Keratinocyte (primary cell): ENCODE data around the gene CTIF. TPM values are rescaled to one million over a fixed set of nuclear protein-coding genes. Genes with fewer than 3 reads are reported as not detected.

ENCODE experiments used
- DNase-seq: peaks from one replicate; pipeline ENCODE4 v3.0.0-alpha.2; 2011; ENCODE audit warnings: low read depth, missing footprints, low spot score
- FAIRE-seq: peaks from 2 replicates; lab custom pipeline; 2011; peaks lifted over from hg19 to GRCh38; lab: Jason Lieb, UNC
- H2AFZ ChIP-seq: 2 replicates; pipeline ENCODE4 v1.6.0; 2012; ENCODE audit warnings: low read length, control low read depth, inconsistent platforms; ENCODE audit not compliant: control insufficient read depth
- H3K27ac ChIP-seq: 2 replicates; pipeline ENCODE4 v1.5.1; 2011; ENCODE audit warnings: low read length; ENCODE audit not compliant: control insufficient read depth, insufficient read depth
- H3K27me3 ChIP-seq: 3 replicates; pipeline ENCODE4 v1.6.0; 2011; ENCODE audit warnings: low read length; ENCODE audit not compliant: control insufficient read depth, insufficient read depth; ENCODE audit errors: extremely low read depth
- H3K36me3 ChIP-seq, 2 experiments: 2 replicates in 1 of 2; 3 replicates in 1 of 2; pipeline ENCODE4 v1.5.1; 2011; ENCODE audit warnings: low read length in 2 of 2, mild to moderate bottlenecking in 1 of 2; ENCODE audit not compliant: control insufficient read depth in 2 of 2, insufficient read depth in 2 of 2; ENCODE audit errors: extremely low read depth in 1 of 2
- H3K4me1 ChIP-seq: 3 replicates; pipeline ENCODE4 v1.5.1; 2011; ENCODE audit warnings: low read length; ENCODE audit not compliant: control insufficient read depth, insufficient read depth; ENCODE audit errors: extremely low read depth
- H3K4me2 ChIP-seq: 3 replicates; pipeline ENCODE4 v1.6.0; 2011; ENCODE audit warnings: low read depth, low read length; ENCODE audit not compliant: control insufficient read depth, insufficient read depth; ENCODE audit errors: extremely low read depth
- H3K4me3 ChIP-seq, 3 experiments: fragments of 200-600 bp in 1 of 3; sonication (generic) in 1 of 3; 2 replicates in 2 of 3; 3 replicates in 1 of 3; pipeline ENCODE4 v1.5.1; 2011 to 2016; ENCODE audit warnings: low read length in 3 of 3, mild to moderate bottlenecking in 3 of 3, control low read depth in 2 of 3, inconsistent platforms in 1 of 3, low read depth in 1 of 3, mixed read lengths in 1 of 3, mixed run types in 1 of 3, moderate library complexity in 1 of 3; ENCODE audit not compliant: control insufficient read depth in 2 of 3, insufficient read depth in 2 of 3; ENCODE audit errors: extremely low read depth in 1 of 3
- H3K79me2 ChIP-seq: 2 replicates; pipeline ENCODE4 v1.6.0; 2012; ENCODE audit warnings: low read length; ENCODE audit not compliant: control insufficient read depth, insufficient read depth
- H3K9ac ChIP-seq: 3 replicates; pipeline ENCODE4 v1.6.0; 2011; ENCODE audit warnings: low read length; ENCODE audit not compliant: control insufficient read depth, insufficient read depth; ENCODE audit errors: extremely low read depth
- H3K9me1 ChIP-seq: 3 replicates; pipeline ENCODE4 v1.6.0; 2011; ENCODE audit warnings: low read length; ENCODE audit not compliant: control insufficient read depth, insufficient read depth; ENCODE audit errors: extremely low read depth
- H3K9me3 ChIP-seq: 2 replicates; pipeline ENCODE4 v1.5.1; 2012; ENCODE audit warnings: low read depth, low read length; ENCODE audit not compliant: control insufficient read depth
- H4K20me1 ChIP-seq: 3 replicates; pipeline ENCODE4 v1.6.0; 2011; ENCODE audit warnings: low read length; ENCODE audit not compliant: control insufficient read depth, insufficient read depth; ENCODE audit errors: extremely low read depth
- CTCF ChIP-seq, 3 experiments: IDR thresholded peaks in 1 of 3; conservative IDR thresholded peaks in 1 of 3; optimal IDR thresholded peaks in 1 of 3; 2 replicates in 2 of 3; 3 replicates in 1 of 3; pipeline versions ENCODE3 to v1.5.1; 2011; ENCODE audit warnings: low read length in 3 of 3, mild to moderate bottlenecking in 3 of 3, moderate library complexity in 2 of 3, control low read depth in 1 of 3, inconsistent platforms in 1 of 3; ENCODE audit not compliant: insufficient read depth in 2 of 3; ENCODE audit errors: extremely low read depth in 1 of 3
- EZH2 ChIP-seq: IDR thresholded peaks from one replicate; pipeline ENCODE4 v1.6.1; 2012; ENCODE audit warnings: inconsistent platforms, mild to moderate bottlenecking, low read length, moderate library complexity
- dilution Hi-C: fragments of 300-500 bp; cut with MboI; formaldehyde crosslinking; loops from one replicate; pipeline ENCODE4 v1.7.0; 2020; ENCODE audit warnings: low sequenced_read_pairs; ENCODE audit not compliant: extremely low pct_ligation_motif_present
- polyA plus RNA-seq, 5 experiments: library from polyadenylated mRNA; depleted of rRNA in 3 of 5; stranded (reverse) in 3 of 5; stranded (forward) in 1 of 5; unstranded in 1 of 5; fragments of >200 nt; gene quantifications; 1 replicate in 1 of 5; 2 replicates in 3 of 5; 3 replicates in 1 of 5; pipeline versions ENCODE4 v1.2.1 to v1.2.3, GENCODE V29; 2011 to 2012; ENCODE audit warnings: missing spikeins in 2 of 5, low read depth in 1 of 5, low replicate concordance in 1 of 5

Gene CTIF
- polyA plus RNA-seq, 1 donor (not counting 4 experiments of a cell fraction or from before 2014, with no cell fraction given), result 15.0 TPM

GRCh38 chr18:48901145-48902022 lies 362.6 kb downstream of the CTIF start:
- Histone ChIP-seq H3K36me3 (no peaks in the 10 kb centered on the region), H3K79me2 (no peaks in the 10 kb centered on the region), H3K9me1 (no peaks in the 10 kb centered on the region), H3K4me1 (peaks cover 11% of the 10 kb centered on the region), H3K27ac (no peak overlapping the region), H3K4me2 (no peak overlapping the region), H2AFZ (no peak overlapping the region), H3K27me3 (no peaks in the 10 kb centered on the region), H3K4me3 (no peak overlapping the region), H3K9ac (no peak overlapping the region), H3K9me3 (peaks cover 4% of the 10 kb centered on the region), H4K20me1 (no peaks in the 10 kb centered on the region)
- TF ChIP-seq CTCF (optimal IDR thresholded peaks at IDR 0.05 in 1 of 3, IDR thresholded peaks at IDR 0.05 in 1 of 3, conservative IDR thresholded peaks at IDR 0.05 in 1 of 3; ENCODE audit: extremely low read depth in 1 of 3, insufficient read depth in 2 of 3, low read length in 3 of 3) (no peak), EZH2 (no peak)
- DNase-seq, result no peak
- no peak for FAIRE-seq
- dilution Hi-C loops, result no loop called here

GRCh38 chr18:48902023-48902855 lies 363.4 kb downstream of the CTIF start:
- H3K79me2 ChIP-seq, result no peaks in the 10 kb centered on the region
- H3K9me1 ChIP-seq, result no peaks in the 10 kb centered on the region
- no peaks in the 10 kb centered on the region for H3K27me3 ChIP-seq
- H3K27ac ChIP-seq, result no peak overlapping the region
- no peak overlapping the region for H3K4me2 ChIP-seq
- no peak for TF ChIP-seq CTCF (optimal IDR thresholded peaks at IDR 0.05 in 1 of 3, IDR thresholded peaks at IDR 0.05 in 1 of 3, conservative IDR thresholded peaks at IDR 0.05 in 1 of 3; ENCODE audit: extremely low read depth in 1 of 3, insufficient read depth in 2 of 3, low read length in 3 of 3)
- no peak for TF ChIP-seq EZH2
- FAIRE-seq (no peak), DNase-seq (no peak)
- dilution Hi-C loops, result no loop called here
- no peak overlapping the region for H3K4me3 ChIP-seq
- no peak overlapping the region for H2AFZ ChIP-seq
- no peak overlapping the region for H3K9ac ChIP-seq
- no peaks in the 10 kb centered on the region for H4K20me1 ChIP-seq
- peaks cover 4% of the 10 kb centered on the region for H3K9me3 ChIP-seq
- no peaks in the 10 kb centered on the region for H3K36me3 ChIP-seq
- peaks cover 11% of the 10 kb centered on the region for H3K4me1 ChIP-seq
